ACC112 (cell line): Measurements from ENCODE around the gene MRPS12.
A peak's percentile ranks its signal among the peaks of the same experiment; 100 is the strongest.

Experiments used
- H2AFZ ChIP-seq: fragments of 200-600 bp; sonication (generic); one replicate; pipeline ENCODE4 v1.6.0; 2017; ENCODE audit warnings: antibody characterized with exemption, low read length; ENCODE audit not compliant: unreplicated experiment
- H3K27ac ChIP-seq: fragments of 200-600 bp; sonication (generic); 2 replicates; pipeline ENCODE4 v1.5.1; 2014; ENCODE audit warnings: low read depth, mild to moderate bottlenecking, antibody characterized with exemption, low read length, moderate library complexity
- H3K27me3 ChIP-seq: fragments of 200-600 bp; sonication (generic); 2 replicates; pipeline ENCODE4 v1.6.1; 2014; ENCODE audit warnings: mild to moderate bottlenecking, antibody characterized with exemption, low read length, moderate library complexity, mixed read lengths; ENCODE audit not compliant: insufficient read depth
- H3K36me3 ChIP-seq: fragments of 200-600 bp; sonication (generic); 2 replicates; pipeline ENCODE4 v1.6.1; 2016; ENCODE audit warnings: mild to moderate bottlenecking, antibody characterized with exemption, low read length, moderate library complexity, mixed read lengths; ENCODE audit not compliant: insufficient read depth
- H3K4me1 ChIP-seq: fragments of 200-600 bp; sonication (generic); one replicate; pipeline ENCODE4 v1.6.1; 2016; ENCODE audit warnings: low read length, mixed read lengths; ENCODE audit not compliant: insufficient read depth, unreplicated experiment, control insufficient read depth
- H3K4me3 ChIP-seq: fragments of 200-600 bp; sonication (generic); 2 replicates; pipeline ENCODE4 v1.5.1; 2014; ENCODE audit warnings: mild to moderate bottlenecking, low read depth, low read length
- H3K79me2 ChIP-seq: fragments of 200-600 bp; sonication (generic); one replicate; pipeline ENCODE4 v1.6.0; 2016; ENCODE audit warnings: low read length; ENCODE audit not compliant: control insufficient read depth, unreplicated experiment, insufficient read depth

The MRPS12 gene

DNA sequence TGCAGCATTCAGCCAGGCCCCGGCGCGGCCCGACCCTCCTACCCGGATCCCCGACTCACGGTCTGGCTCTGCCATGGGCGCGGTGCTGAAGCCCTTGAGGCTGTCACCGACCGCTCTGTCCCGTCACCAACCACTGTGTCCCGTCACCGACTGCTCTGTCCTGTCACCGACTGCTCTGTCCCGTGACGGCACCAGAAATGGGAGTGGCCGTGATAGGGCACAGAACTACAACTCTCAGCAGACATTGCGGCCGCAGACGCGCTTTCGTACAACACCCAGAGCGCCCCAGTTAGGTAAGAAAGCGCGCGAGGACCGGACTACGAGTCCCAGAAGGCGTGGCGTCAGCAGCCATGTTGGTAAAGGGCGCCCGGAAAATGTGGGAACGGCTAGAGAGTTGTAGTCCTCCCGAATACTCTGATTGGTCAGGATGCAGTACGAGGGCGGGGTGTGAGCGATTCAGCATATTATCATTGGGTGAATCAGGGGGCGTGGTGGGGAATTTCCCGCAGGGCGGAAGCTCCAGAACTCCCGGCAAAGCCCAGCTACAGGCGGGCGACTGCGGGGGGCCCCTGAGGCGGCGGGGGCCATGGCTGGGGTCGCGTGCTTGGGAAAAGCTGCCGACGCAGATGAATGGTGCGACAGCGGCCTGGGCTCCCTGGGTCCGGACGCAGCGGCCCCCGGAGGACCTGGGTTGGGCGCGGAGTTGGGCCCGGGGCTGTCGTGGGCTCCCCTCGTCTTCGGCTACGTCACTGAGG lies 31.1 kb upstream of the MRPS12 start, which contains the start of the genes NFKBIB and SIRT2:
Gene NFKBIB (plus strand): TSS at position 523 of the 755 bp plus-strand sequence. CDS start 64 bp downstream, at position 587.
Gene SIRT2 (minus strand): TSS at position 172 of the 755 bp plus-strand sequence. CDS start 97 bp downstream, at position 75.
- Histone ChIP-seq H3K79me2 (peaks cover 3% of the 10 kb centered on the region), H3K27ac (peak within 1 kb of the TSS; percentile 79), H3K27me3 (no peaks in the 10 kb centered on the region), H2AFZ (peak within 1 kb of the TSS; percentile 81), H3K36me3 (no peaks in the 10 kb centered on the region; the same call in 1 of the 2 replicates), H3K4me3 (peak within 1 kb of the TSS; percentile 90), H3K4me1 (no peaks in the 10 kb centered on the region)

DNA sequence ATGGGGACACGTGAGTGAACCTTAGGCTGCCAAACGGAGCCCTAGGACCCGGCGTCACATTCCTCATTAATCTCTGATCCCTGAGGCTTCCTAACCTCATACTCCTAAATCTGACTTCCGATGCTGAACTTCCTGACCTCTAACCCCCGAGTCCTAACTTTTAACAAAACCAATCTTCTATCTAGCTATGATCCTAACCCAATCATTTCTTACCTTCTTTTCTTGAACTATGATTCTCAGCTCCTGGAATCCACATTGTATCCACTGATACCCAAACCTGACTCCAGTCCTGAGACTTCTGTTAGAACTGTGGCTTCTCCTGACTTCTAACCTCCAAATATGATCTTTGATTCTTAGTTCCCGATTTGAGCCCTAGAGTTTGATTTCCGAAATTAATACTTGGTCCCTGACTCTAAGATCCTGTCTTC lies 30.5 kb upstream of the MRPS12 start:
- Histone ChIP-seq H2AFZ (peak overlapping the region; percentile 81), H3K4me3 (peak overlapping the region; percentile 90), H3K4me1 (no peaks in the 10 kb centered on the region)

GRCh38 chr19:38900743-38901190 lies 30.0 kb upstream of the MRPS12 start:
- Histone ChIP-seq H3K27ac (peak overlapping the region; percentile 79), H3K4me3 (peak overlapping the region; percentile 90), H3K36me3 (peaks cover 5% of the 10 kb centered on the region; the same call in 1 of the 2 replicates), H3K4me1 (no peaks in the 10 kb centered on the region), H3K27me3 (no peaks in the 10 kb centered on the region), H3K79me2 (peaks cover 3% of the 10 kb centered on the region), H2AFZ (no peak overlapping the region)

More for the DNA sequence above, 30.5 kb upstream of the MRPS12 start:
- no peaks in the 10 kb centered on the region; the same call in 1 of the 2 replicates for H3K36me3 ChIP-seq
- no peaks in the 10 kb centered on the region for H3K27me3 ChIP-seq
- peak overlapping the region; percentile 79 for H3K27ac ChIP-seq
- peaks cover 3% of the 10 kb centered on the region for H3K79me2 ChIP-seq

- peaks cover 5% of the 10 kb centered on the region; the same call in 1 of the 2 replicates for H3K36me3 ChIP-seq
- H3K4me1 ChIP-seq, result no peaks in the 10 kb centered on the region
- H2AFZ ChIP-seq, result no peak overlapping the region
- H3K27me3 ChIP-seq, result no peaks in the 10 kb centered on the region
- no peak overlapping the region for H3K27ac ChIP-seq
- H3K4me3 ChIP-seq, result no peak overlapping the region
- peaks cover 3% of the 10 kb centered on the region for H3K79me2 ChIP-seq
Observed at GRCh38 chr19:38901683-38902082, 29.1 kb upstream of the MRPS12 start.

- H3K79me2 ChIP-seq, result peaks cover 3% of the 10 kb centered on the region
- no peak overlapping the region for H3K27ac ChIP-seq
- peaks cover 15% of the 10 kb centered on the region; the same call in 1 of the 2 replicates for H3K36me3 ChIP-seq
- H3K4me3 ChIP-seq, result no peak overlapping the region
- no peaks in the 10 kb centered on the region for H3K4me1 ChIP-seq
- no peaks in the 10 kb centered on the region for H3K27me3 ChIP-seq
- H2AFZ ChIP-seq, result no peak overlapping the region
Observed at GRCh38 chr19:38904581-38905539, 25.9 kb upstream of the MRPS12 start.

DNA sequence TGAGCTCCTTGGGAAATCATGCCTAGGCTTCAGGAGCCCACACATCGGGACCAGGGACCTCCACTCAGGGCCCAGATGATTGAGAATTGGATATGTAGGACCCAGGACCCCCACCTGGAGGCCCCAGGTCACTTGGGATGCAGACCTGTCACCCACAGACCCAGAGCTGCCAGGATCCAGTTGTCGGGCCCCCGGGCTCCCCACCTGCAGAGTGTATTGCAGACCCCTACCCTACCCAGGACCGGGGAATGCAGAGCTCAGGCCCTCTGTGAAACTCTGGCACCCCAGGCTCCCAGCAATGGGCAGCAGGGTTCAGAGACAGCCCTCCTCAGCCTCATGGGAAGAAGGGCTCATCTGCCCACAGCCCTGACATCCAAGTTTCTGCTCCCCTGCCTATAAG lies 25.1 kb upstream of the MRPS12 start:
- no peaks in the 10 kb centered on the region for H3K4me1 ChIP-seq
- no peaks in the 10 kb centered on the region for H3K79me2 ChIP-seq
- H3K27ac ChIP-seq, result no peak overlapping the region
- no peaks in the 10 kb centered on the region for H3K27me3 ChIP-seq
- peaks cover 15% of the 10 kb centered on the region; the same call in 1 of the 2 replicates for H3K36me3 ChIP-seq
- H2AFZ ChIP-seq, result no peak overlapping the region
- H3K4me3 ChIP-seq, result no peak overlapping the region

- H3K4me3 ChIP-seq, result no peak overlapping the region
- no peaks in the 10 kb centered on the region for H3K4me1 ChIP-seq
- peaks cover 15% of the 10 kb centered on the region; the same call in 1 of the 2 replicates for H3K36me3 ChIP-seq
- no peaks in the 10 kb centered on the region for H3K27me3 ChIP-seq
- no peak overlapping the region for H2AFZ ChIP-seq
- no peaks in the 10 kb centered on the region for H3K79me2 ChIP-seq
- no peak overlapping the region for H3K27ac ChIP-seq
Observed at GRCh38 chr19:38907227-38907626, 23.5 kb upstream of the MRPS12 start.

DNA sequence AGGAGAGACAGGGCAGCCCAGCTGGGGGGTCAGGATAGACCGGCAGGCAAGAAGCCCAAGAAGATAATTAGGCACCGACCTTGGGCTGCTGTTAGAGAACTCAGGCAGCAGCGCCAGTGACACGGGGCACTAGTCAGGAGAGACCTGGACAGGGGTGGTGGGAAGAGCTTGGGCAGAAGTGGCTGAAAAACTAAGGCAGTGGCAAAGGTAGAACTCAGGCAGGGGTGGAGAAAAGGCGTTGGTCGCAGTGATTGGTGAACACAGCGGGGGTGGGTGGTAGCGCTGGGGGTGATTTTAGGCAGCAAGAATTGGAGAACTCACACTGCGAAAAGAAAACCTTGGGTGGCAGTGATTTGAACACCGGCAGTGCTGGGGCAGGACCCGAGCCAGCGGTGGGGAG lies 23.1 kb upstream of the MRPS12 start:
- Histone ChIP-seq H3K79me2 (no peaks in the 10 kb centered on the region), H2AFZ (no peak overlapping the region), H3K36me3 (peaks cover 15% of the 10 kb centered on the region; the same call in 1 of the 2 replicates)

DNA sequence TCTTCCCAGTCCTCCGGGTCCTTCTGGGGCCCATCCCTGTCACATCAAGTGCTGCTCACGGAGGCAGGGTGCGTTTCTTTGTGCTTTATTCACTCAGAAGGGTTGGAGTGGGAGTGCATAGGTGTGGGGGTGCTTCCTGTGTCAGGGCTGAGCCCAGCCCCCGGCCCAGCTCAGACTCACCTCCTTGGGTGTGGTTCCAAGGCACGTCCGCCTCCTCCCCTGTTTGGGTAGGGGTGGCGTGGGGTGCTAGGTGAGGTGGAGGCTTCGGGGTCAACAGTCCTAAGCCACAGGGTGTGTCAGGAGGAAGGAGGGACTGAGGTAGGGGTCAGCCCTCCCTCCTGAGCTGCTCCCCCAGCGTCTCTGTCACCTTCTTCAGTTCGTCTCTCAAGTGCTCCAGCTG lies 21.8 kb upstream of the MRPS12 start:
- Histone ChIP-seq H3K4me3 (no peak overlapping the region), H3K79me2 (no peaks in the 10 kb centered on the region), H3K36me3 (peaks cover 15% of the 10 kb centered on the region; the same call in 1 of the 2 replicates), H2AFZ (no peak overlapping the region), H3K4me1 (no peaks in the 10 kb centered on the region), H3K27ac (no peak overlapping the region), H3K27me3 (no peaks in the 10 kb centered on the region)

More for the DNA sequence above, 23.1 kb upstream of the MRPS12 start:
- Histone ChIP-seq H3K4me1 (no peaks in the 10 kb centered on the region), H3K4me3 (no peak overlapping the region), H3K27me3 (no peaks in the 10 kb centered on the region), H3K27ac (no peak overlapping the region)

DNA sequence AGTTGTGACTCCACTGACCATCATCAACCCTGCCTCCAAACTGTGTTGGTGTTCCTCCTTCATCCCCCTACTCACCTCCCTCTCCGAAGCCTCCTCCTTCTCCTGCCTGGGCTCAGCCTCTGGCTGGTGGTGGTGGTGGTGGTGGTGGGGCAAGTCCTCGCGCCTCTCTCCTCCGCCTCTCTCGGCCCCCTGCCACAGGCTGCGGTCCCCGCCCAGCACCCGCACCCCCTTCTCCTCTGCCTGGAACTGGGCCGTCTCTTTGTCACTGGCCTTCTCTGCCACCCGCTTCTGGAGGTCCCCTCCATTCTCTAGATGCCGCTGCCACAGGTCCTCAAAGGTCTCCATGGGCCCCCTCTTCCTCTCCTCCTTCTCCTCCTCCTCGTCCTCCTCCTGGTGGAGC lies 20.3 kb upstream of the MRPS12 start:
- Histone ChIP-seq H3K4me1 (no peaks in the 10 kb centered on the region), H3K36me3 (peaks cover 13% of the 10 kb centered on the region; the same call in 1 of the 2 replicates), H3K27me3 (no peaks in the 10 kb centered on the region), H3K4me3 (no peak overlapping the region), H2AFZ (no peak overlapping the region), H3K27ac (no peak overlapping the region), H3K79me2 (no peaks in the 10 kb centered on the region)
